ENCODE measurements around the gene CEPT1.

DNA sequence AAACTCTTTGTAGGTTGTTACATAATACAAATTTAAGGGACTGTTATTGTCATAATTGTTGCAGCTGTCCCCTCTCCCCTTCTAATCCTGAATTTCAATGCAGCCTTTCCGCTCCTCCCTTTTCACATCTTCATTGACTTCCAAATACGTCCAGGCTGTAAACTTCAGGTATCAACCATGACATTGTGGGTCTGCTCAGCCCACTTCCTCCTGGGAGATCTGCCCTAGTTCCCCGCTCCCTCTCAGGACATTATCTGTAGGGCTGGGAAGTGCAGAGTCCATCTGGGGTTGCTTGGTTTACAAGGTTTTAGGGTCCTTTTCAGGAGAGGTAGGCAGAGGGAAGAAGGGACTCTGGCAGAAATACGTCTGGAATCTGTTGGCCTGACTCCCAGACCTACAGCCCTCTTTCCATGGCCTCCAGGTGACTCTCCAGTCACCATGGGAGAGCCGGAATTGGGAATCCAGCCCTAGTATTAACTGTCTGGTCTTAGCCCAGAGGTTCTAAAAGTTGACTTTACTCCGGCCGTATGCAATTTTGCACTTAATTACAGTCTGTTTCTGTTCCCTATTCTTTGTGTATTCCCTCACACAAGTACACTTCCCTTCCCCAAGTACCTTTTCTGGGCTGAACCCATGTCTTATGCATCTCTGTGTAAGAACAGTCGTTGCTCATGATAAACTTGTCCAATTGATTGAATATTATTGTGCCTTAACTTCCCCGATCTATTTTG, 65.1 kb downstream of the CEPT1 start:
- TF ChIP-seq, protein P1, sequence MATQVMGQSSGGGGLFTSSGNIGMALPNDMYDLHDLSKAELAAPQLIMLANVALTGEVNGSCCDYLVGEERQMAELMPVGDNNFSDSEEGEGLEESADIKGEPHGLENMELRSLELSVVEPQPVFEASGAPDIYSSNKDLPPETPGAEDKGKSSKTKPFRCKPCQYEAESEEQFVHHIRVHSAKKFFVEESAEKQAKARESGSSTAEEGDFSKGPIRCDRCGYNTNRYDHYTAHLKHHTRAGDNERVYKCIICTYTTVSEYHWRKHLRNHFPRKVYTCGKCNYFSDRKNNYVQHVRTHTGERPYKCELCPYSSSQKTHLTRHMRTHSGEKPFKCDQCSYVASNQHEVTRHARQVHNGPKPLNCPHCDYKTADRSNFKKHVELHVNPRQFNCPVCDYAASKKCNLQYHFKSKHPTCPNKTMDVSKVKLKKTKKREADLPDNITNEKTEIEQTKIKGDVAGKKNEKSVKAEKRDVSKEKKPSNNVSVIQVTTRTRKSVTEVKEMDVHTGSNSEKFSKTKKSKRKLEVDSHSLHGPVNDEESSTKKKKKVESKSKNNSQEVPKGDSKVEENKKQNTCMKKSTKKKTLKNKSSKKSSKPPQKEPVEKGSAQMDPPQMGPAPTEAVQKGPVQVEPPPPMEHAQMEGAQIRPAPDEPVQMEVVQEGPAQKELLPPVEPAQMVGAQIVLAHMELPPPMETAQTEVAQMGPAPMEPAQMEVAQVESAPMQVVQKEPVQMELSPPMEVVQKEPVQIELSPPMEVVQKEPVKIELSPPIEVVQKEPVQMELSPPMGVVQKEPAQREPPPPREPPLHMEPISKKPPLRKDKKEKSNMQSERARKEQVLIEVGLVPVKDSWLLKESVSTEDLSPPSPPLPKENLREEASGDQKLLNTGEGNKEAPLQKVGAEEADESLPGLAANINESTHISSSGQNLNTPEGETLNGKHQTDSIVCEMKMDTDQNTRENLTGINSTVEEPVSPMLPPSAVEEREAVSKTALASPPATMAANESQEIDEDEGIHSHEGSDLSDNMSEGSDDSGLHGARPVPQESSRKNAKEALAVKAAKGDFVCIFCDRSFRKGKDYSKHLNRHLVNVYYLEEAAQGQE (IDR thresholded peaks at IDR 0.05; ENCODE audit: low read depth), result no peak
- TF ChIP-seq, protein P2, sequence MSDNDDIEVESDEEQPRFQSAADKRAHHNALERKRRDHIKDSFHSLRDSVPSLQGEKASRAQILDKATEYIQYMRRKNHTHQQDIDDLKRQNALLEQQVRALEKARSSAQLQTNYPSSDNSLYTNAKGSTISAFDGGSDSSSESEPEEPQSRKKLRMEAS (IDR thresholded peaks at IDR 0.05), result no peak
- TF ChIP-seq EP300 (IDR thresholded peaks at IDR 0.05; ENCODE audit: borderline replicate concordance) (no peak), FOXM1 (IDR thresholded peaks at IDR 0.05; ENCODE audit: borderline replicate concordance, low read depth) (no peak), RAD21 (IDR thresholded peaks at IDR 0.05; ENCODE audit: low read depth) (no peak), EGR1 (IDR thresholded peaks at IDR 0.05) (no peak), TAF1 (IDR thresholded peaks at IDR 0.05; ENCODE audit: low read depth) (no peak), CREB1 (IDR thresholded peaks at IDR 0.05; ENCODE audit: low read depth) (no peak), CEBPB (IDR thresholded peaks at IDR 0.05) (no peak)
